Fibroblast of lung (primary cell): ENCODE results near the gene LRMDA. TPM values are rescaled to one million over a fixed set of nuclear protein-coding genes. Genes with fewer than 3 reads are reported as not detected.

Experiments
- DNase-seq, 2 donors: peaks; one replicate each; pipeline versions ENCODE4 v3.0.0 to v3.0.0-alpha.2; 2010; ENCODE audit warnings: low read depth in 2 of 2
- H2AFZ ChIP-seq: 2 replicates; pipeline ENCODE4 v1.5.1; 2012; ENCODE audit warnings: low read length, control low read depth, inconsistent platforms
- H3K27ac ChIP-seq: 2 replicates; pipeline ENCODE4 v1.5.1; 2011; ENCODE audit warnings: low read length, control low read depth; ENCODE audit not compliant: insufficient read depth
- H3K27me3 ChIP-seq: 2 replicates; pipeline ENCODE4 v1.5.1; 2011; ENCODE audit warnings: mild to moderate bottlenecking, low read length; ENCODE audit not compliant: control insufficient read depth, insufficient read depth
- H3K36me3 ChIP-seq: 2 replicates; pipeline ENCODE4 v1.5.1; 2011; ENCODE audit warnings: low read length; ENCODE audit not compliant: control insufficient read depth, insufficient read depth
- H3K4me1 ChIP-seq: 2 replicates; pipeline ENCODE4 v1.5.1; 2011; ENCODE audit warnings: low read length; ENCODE audit not compliant: control insufficient read depth, insufficient read depth; ENCODE audit errors: extremely low read depth
- H3K4me2 ChIP-seq: 2 replicates; pipeline ENCODE4 v1.5.1; 2011; ENCODE audit warnings: low read length, control low read depth; ENCODE audit not compliant: insufficient read depth; ENCODE audit errors: extremely low read depth
- H3K4me3 ChIP-seq, 4 experiments: fragments of 200-600 bp in 1 of 4; sonication (generic) in 1 of 4; replicated peaks in 1 of 4; 2 replicates each; pipeline ENCODE4 v1.5.1; 2011 to 2016; ENCODE audit warnings: low read length in 4 of 4, low read depth in 3 of 4, mild to moderate bottlenecking in 3 of 4, control low read depth in 2 of 4, inconsistent platforms in 1 of 4, mixed read lengths in 1 of 4; ENCODE audit not compliant: insufficient read depth in 1 of 4; ENCODE audit errors: control extremely low read depth in 1 of 4
- H3K79me2 ChIP-seq: 2 replicates; pipeline ENCODE4 v1.5.1; 2012; ENCODE audit warnings: mild to moderate bottlenecking, low read length, inconsistent platforms; ENCODE audit not compliant: control insufficient read depth, insufficient read depth
- H3K9ac ChIP-seq: 2 replicates; pipeline ENCODE4 v1.5.1; 2011; ENCODE audit warnings: mild to moderate bottlenecking, low read length, control low read depth; ENCODE audit not compliant: insufficient read depth
- H3K9me3 ChIP-seq: 2 replicates; pipeline ENCODE4 v1.5.1; 2012; ENCODE audit warnings: low read depth, low read length; ENCODE audit not compliant: control insufficient read depth, insufficient read depth
- H4K20me1 ChIP-seq: 2 replicates; pipeline ENCODE4 v1.5.1; 2011; ENCODE audit warnings: low read length; ENCODE audit not compliant: control insufficient read depth, insufficient read depth; ENCODE audit errors: extremely low read depth
- EZH2 ChIP-seq: IDR thresholded peaks from 2 replicates; pipeline ENCODE4 v1.5.1; 2012; ENCODE audit warnings: low read length, control low read depth, mild to moderate bottlenecking; ENCODE audit errors: missing control alignments
- polyA plus RNA-seq, 2 donors: library from polyadenylated mRNA; depleted of rRNA in 1 of 2; stranded (reverse) in 1 of 2; unstranded in 1 of 2; fragments of >200 nt; gene quantifications; 2 replicates each; pipeline ENCODE4 v1.2.1, GENCODE V29; 2011 to 2012; ENCODE audit warnings: missing spikeins in 1 of 2
- total RNA-seq: library from RNA; depleted of rRNA; stranded (reverse); fragments of >200 nt; gene quantifications from 2 replicates; pipeline ENCODE4 v1.2.1, GENCODE V29; 2014
- TF ChIP-seq, protein P1 (sequence below), 2 donors: IDR thresholded peaks in 1 of 2; conservative IDR thresholded peaks in 1 of 2; 1 replicate in 1 of 2; 2 replicates in 1 of 2; pipeline ENCODE4 v1.5.1; 2011 to 2012; ENCODE audit warnings: low read length in 2 of 2, control low read depth in 1 of 2, inconsistent platforms in 1 of 2, low read depth in 1 of 2, mild to moderate bottlenecking in 1 of 2

The LRMDA gene
- total and polyA plus RNA-seq, 2 donors (not counting 1 experiment from before 2014, with no cell fraction given): 1.7 to 2.0 TPM

DNA sequence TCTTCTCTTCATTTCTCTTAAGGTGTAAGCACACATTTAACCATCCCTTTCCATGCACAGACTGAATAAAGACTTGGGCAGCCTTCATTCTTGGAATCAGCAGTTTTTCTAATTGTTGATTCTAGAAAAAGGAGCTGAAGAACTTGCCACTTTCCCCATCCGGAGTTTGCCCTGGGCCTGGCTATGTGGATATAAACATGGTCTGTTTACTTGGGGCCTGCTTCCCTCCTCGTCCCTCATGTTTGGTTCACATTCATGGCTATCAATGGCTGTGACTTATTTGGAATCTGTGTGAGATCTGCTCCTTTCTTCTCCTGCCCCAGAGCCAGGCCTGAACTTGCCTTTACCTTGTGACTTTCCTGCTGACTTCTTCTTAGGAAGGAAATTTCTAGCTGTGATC lies 199.3 kb downstream of the LRMDA start:
- H3K79me2 ChIP-seq: no peaks in the 10 kb centered on the region
- no peaks in the 10 kb centered on the region for H3K9me3 ChIP-seq
- H3K9ac ChIP-seq: no peak overlapping the region
- no peaks in the 10 kb centered on the region for H3K4me1 ChIP-seq
- H3K27ac ChIP-seq: no peak overlapping the region
- DNase-seq: no peak
- H3K27me3 ChIP-seq: no peaks in the 10 kb centered on the region
- H3K36me3 ChIP-seq: no peaks in the 10 kb centered on the region
- H2AFZ ChIP-seq: no peak overlapping the region
- no peaks in the 10 kb centered on the region for H4K20me1 ChIP-seq
- no peak overlapping the region for H3K4me3 ChIP-seq
- no peak overlapping the region for H3K4me2 ChIP-seq
- TF ChIP-seq, protein P1, sequence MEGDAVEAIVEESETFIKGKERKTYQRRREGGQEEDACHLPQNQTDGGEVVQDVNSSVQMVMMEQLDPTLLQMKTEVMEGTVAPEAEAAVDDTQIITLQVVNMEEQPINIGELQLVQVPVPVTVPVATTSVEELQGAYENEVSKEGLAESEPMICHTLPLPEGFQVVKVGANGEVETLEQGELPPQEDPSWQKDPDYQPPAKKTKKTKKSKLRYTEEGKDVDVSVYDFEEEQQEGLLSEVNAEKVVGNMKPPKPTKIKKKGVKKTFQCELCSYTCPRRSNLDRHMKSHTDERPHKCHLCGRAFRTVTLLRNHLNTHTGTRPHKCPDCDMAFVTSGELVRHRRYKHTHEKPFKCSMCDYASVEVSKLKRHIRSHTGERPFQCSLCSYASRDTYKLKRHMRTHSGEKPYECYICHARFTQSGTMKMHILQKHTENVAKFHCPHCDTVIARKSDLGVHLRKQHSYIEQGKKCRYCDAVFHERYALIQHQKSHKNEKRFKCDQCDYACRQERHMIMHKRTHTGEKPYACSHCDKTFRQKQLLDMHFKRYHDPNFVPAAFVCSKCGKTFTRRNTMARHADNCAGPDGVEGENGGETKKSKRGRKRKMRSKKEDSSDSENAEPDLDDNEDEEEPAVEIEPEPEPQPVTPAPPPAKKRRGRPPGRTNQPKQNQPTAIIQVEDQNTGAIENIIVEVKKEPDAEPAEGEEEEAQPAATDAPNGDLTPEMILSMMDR (conservative IDR thresholded peaks at IDR 0.05 in 1 of 2, IDR thresholded peaks at IDR 0.05 in 1 of 2; ENCODE audit: low read depth in 1 of 2, low read length in 2 of 2): no peak
- TF ChIP-seq EZH2: no peak

DNA sequence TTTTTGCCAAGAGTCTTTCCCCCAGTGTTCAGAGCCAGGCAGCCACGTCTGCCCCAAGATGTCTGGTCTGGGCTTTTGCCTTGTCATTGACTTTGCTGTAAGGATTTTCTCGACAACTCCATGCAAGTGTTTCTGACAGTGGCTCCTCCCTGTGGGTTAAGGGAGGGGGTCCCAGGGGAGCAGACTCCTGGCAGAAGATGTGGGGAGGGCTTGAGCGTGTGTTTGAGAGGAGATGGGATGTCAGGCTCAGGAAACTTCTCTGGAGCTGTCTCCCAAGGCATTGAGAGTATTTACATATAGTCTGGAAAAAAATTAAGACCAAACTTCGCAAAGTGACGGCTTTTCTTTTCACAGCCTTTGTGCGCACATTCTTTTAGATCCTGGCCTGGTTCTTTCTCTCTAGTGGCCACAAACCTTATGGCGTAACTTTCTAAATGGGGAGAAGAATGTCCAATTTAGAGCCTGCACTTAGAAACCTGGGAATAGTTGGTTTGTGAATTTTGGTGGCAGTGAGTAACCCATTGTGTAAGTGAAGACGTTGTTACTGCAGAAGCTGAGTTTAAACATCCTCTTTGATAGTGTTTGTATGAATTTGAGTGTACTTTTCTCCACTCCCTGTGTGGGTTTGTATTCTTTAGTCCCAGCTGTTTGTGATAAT lies 201.5 kb downstream of the LRMDA start:
- no peak overlapping the region for H3K4me2 ChIP-seq
- no peak overlapping the region for H3K27ac ChIP-seq
- TF ChIP-seq EZH2: no peak
- TF ChIP-seq, protein P1 (conservative IDR thresholded peaks at IDR 0.05 in 1 of 2, IDR thresholded peaks at IDR 0.05 in 1 of 2; ENCODE audit: low read depth in 1 of 2, low read length in 2 of 2): no peak
- H3K27me3 ChIP-seq: no peaks in the 10 kb centered on the region
- no peak overlapping the region for H3K9ac ChIP-seq
- H3K9me3 ChIP-seq: no peaks in the 10 kb centered on the region
- H3K36me3 ChIP-seq: no peaks in the 10 kb centered on the region
- H3K79me2 ChIP-seq: no peaks in the 10 kb centered on the region
- no peak overlapping the region for H2AFZ ChIP-seq
- no peaks in the 10 kb centered on the region for H3K4me1 ChIP-seq
- no peak overlapping the region for H3K4me3 ChIP-seq
- no peaks in the 10 kb centered on the region for H4K20me1 ChIP-seq
- peak in 1 of 2 donors; percentile 28 for DNase-seq

DNA sequence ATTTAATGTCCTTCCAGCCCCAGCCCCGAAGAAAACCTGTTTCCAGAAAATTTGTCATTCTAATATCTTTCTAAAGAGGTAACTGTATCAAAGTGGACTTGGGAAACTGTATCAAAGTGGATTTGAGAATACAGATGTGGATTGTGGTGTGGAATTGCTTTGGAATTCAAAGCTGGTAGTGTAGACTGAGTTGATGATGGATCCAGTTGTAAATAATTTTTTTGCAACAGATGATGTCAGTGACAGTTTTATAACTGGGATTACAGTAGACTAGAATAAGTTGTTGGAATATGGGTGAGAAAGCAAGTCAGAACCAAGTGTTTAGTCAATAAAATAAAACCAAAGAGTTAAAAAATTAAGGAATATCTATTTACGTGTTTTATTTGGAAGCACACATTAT lies 202.1 kb downstream of the LRMDA start:
- Histone ChIP-seq H3K9ac (no peak overlapping the region), H4K20me1 (no peaks in the 10 kb centered on the region), H3K4me1 (no peaks in the 10 kb centered on the region), H2AFZ (no peak overlapping the region), H3K4me3 (no peak overlapping the region), H3K9me3 (no peaks in the 10 kb centered on the region), H3K4me2 (no peak overlapping the region), H3K79me2 (no peaks in the 10 kb centered on the region), H3K27ac (no peak overlapping the region), H3K27me3 (no peaks in the 10 kb centered on the region), H3K36me3 (no peaks in the 10 kb centered on the region)
- DNase-seq: no peak
- no peak for TF ChIP-seq EZH2
- TF ChIP-seq, protein P1 (conservative IDR thresholded peaks at IDR 0.05 in 1 of 2, IDR thresholded peaks at IDR 0.05 in 1 of 2; ENCODE audit: low read depth in 1 of 2, low read length in 2 of 2): no peak
